Esophagus muscularis mucosa (tissue), 4 donors: ENCODE measurements around the gene TMPRSS15. TPM values are rescaled to one million over a fixed set of nuclear protein-coding genes. Genes with fewer than 3 reads are reported as not detected.
"Not testable (repeated sequence)": the region's sequence is repeated elsewhere in the genome, so short reads cannot be mapped to it uniquely, and the experiment has no call there.

Experiments
- DNase-seq: peaks from one replicate; pipeline ENCODE4 v3.0.0-alpha.2; 2017; ENCODE audit errors: extremely low spot score
- H3K27ac ChIP-seq, 4 donors: fragments of 200-600 bp; sonication (generic); replicated peaks in 1 of 4; 1 replicate in 3 of 4; 2 replicates in 1 of 4; pipeline ENCODE4 v1.5.1; 2016 to 2019; ENCODE audit warnings: mild to moderate bottlenecking in 1 of 4
- H3K27me3 ChIP-seq, 4 donors: fragments of 200-600 bp; sonication (generic); one replicate each; pipeline versions ENCODE4 v1.5.1 to v1.6.0; 2016 to 2019
- H3K36me3 ChIP-seq, 4 donors: fragments of 200-600 bp; sonication (generic); one replicate each; pipeline ENCODE4 v1.5.1; 2016 to 2019
- H3K4me1 ChIP-seq, 4 donors: fragments of 200-600 bp; sonication (generic); one replicate each; pipeline ENCODE4 v1.5.1; 2016 to 2019
- H3K4me3 ChIP-seq, 4 donors: fragments of 200-600 bp; sonication (generic); 1 replicate in 2 of 4; 2 replicates in 2 of 4; pipeline ENCODE4 v1.5.1; 2016 to 2019; ENCODE audit warnings: mild to moderate bottlenecking in 4 of 4, moderate library complexity in 1 of 4
- H3K9me3 ChIP-seq, 4 donors: fragments of 200-600 bp; sonication (generic); 1 replicate in 3 of 4; 2 replicates in 1 of 4; pipeline ENCODE4 v1.5.1; 2016 to 2019
- CTCF ChIP-seq, 3 experiments: fragments of 200-600 bp in 2 of 3; fragments of 450-650 bp in 1 of 3; sonication (generic) in 2 of 3; IDR thresholded peaks; one replicate each; pipeline ENCODE4 v1.5.1; 2017 to 2019; ENCODE audit warnings: antibody characterized with exemption in 3 of 3, mild to moderate bottlenecking in 2 of 3, moderate library complexity in 1 of 3
- EP300 ChIP-seq: sonication (generic); formaldehyde crosslinking; IDR thresholded peaks from one replicate; pipeline ENCODE4 v1.6.1; 2017; ENCODE audit warnings: antibody characterized with exemption
- POLR2A ChIP-seq: fragments of 450-650 bp; IDR thresholded peaks from one replicate; pipeline ENCODE4 v1.6.1; 2017; ENCODE audit warnings: antibody characterized with exemption, moderate library complexity, mild to moderate bottlenecking, low read depth
- POLR2AphosphoS5 ChIP-seq, 2 donors: sonication (generic); formaldehyde crosslinking; IDR thresholded peaks; one replicate each; pipeline ENCODE4 v1.6.1; 2017; ENCODE audit warnings: antibody characterized with exemption in 2 of 2
- WGBS: methylation state at CpG from one replicate; pipeline ENCODE4 v1.1.5; 2018; 5-methylcytosine and 5-hydroxymethylcytosine counted together
- intact Hi-C: fragments of 100-400 bp; cut with DNase I; formaldehyde crosslinking; loops from one replicate; pipeline ENCODE4 v1.15.1; 2023
- total RNA-seq, 4 donors: library from RNA; depleted of rRNA; stranded (reverse); fragments of >200 nt; gene quantifications; one replicate each; pipeline versions ENCODE4 v1.1.0 to v1.2.1, GENCODE V29; 2016

The TMPRSS15 gene
- total RNA-seq, 4 donors from 2014 or later, result not detected

DNA sequence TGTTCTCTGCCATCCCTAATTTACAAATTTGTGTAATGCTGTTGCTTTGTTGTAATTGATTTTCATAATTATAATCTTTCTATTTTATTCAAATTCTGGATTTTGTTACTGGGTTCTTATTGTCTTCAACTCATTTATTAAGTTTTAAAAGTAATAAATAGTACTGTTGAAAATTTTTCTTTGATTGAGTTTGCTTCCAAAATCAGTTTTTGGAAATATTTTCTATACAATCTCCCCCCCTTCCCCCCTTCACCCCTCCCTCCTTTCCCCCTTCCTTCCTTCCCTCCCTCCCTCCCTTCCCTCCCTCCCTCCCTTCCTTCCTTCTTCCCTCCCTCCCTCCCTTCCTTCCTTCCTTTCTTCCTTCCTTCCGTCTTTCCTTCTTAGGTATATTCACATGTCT, 6.0 kb upstream of the TMPRSS15 start:
- Histone ChIP-seq H3K9me3 (no peaks in the 10 kb centered on the region), H3K27me3 (no peaks in the 10 kb centered on the region), H3K27ac (no peak overlapping the region), H3K36me3 (no peaks in the 10 kb centered on the region), H3K4me1 (no peaks in the 10 kb centered on the region), H3K4me3 (no peak overlapping the region)
- WGBS, result 82% methylated on average over 1 of the region's 1 CpG
- no peak for TF ChIP-seq POLR2A
- no peak for TF ChIP-seq POLR2AphosphoS5 (IDR thresholded peaks at IDR 0.05)
- TF ChIP-seq EP300, result no peak
- no peak for TF ChIP-seq CTCF (IDR thresholded peaks at IDR 0.05)
- DNase-seq, result no peak
- intact Hi-C loops, result no loop called here

- Histone ChIP-seq H3K9me3 (peaks cover 0 to 4% (median 0%) of the 10 kb centered on the region in 4 donors), H3K36me3 (no peaks in the 10 kb centered on the region), H3K4me1 (no peaks in the 10 kb centered on the region), H3K4me3 (no peak overlapping the region), H3K27ac (no peak overlapping the region), H3K27me3 (no peaks in the 10 kb centered on the region)
- TF ChIP-seq CTCF (IDR thresholded peaks at IDR 0.05), result no peak
- TF ChIP-seq EP300, result no peak
- no peak for TF ChIP-seq POLR2A
- TF ChIP-seq POLR2AphosphoS5 (IDR thresholded peaks at IDR 0.05), result no peak
- 72% methylated on average over 5 of the region's 5 CpGs for WGBS
- intact Hi-C loops, result no loop called here
- no peak for DNase-seq
Observed at GRCh38 chr21:18398843-18399242, 4.7 kb downstream of the TMPRSS15 start.

- Histone ChIP-seq H3K36me3 (no peaks in the 10 kb centered on the region), H3K9me3 (no peaks in the 10 kb centered on the region), H3K4me1 (no peaks in the 10 kb centered on the region), H3K4me3 (no peak overlapping the region), H3K27ac (no peak overlapping the region), H3K27me3 (no peaks in the 10 kb centered on the region)
- WGBS, result 14% methylated on average over 2 of the region's 2 CpGs
- TF ChIP-seq CTCF (IDR thresholded peaks at IDR 0.05) (no peak), POLR2AphosphoS5 (IDR thresholded peaks at IDR 0.05) (no peak)
- no peak for DNase-seq
- intact Hi-C loops, result no loop called here
Observed at GRCh38 chr21:18387994-18388393, 15.6 kb downstream of the TMPRSS15 start.

DNA sequence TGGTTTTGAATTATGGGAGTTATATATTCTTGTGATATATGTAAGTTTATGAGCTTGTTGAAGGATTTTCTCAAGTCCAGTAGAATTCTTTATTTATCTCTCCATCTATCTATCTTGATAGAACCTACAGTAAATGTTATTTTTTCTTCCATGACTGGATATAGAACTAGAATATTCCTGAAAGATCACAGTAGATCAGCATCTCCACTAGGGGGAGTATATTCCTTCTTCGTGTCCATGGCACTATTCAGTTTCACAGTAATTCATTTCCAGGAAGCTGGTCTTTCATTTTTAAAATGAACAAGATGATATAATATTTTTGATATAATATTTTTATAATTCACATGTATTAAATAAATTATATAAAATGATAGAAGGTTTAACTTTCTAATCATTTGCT, 18.8 kb downstream of the TMPRSS15 start:
- Histone ChIP-seq H3K36me3 (no peaks in the 10 kb centered on the region), H3K9me3 (no peaks in the 10 kb centered on the region), H3K27ac (no peak overlapping the region), H3K27me3 (no peaks in the 10 kb centered on the region), H3K4me1 (no peaks in the 10 kb centered on the region), H3K4me3 (no peak overlapping the region)
- no peak for DNase-seq
- intact Hi-C loops, result no loop called here
- TF ChIP-seq EP300 (no peak), POLR2AphosphoS5 (IDR thresholded peaks at IDR 0.05) (no peak), POLR2A (no peak), CTCF (IDR thresholded peaks at IDR 0.05) (peak in 1 of 3 experiments; percentile 31)
- WGBS, result 25% methylated on average over 1 of the region's 1 CpG

DNA sequence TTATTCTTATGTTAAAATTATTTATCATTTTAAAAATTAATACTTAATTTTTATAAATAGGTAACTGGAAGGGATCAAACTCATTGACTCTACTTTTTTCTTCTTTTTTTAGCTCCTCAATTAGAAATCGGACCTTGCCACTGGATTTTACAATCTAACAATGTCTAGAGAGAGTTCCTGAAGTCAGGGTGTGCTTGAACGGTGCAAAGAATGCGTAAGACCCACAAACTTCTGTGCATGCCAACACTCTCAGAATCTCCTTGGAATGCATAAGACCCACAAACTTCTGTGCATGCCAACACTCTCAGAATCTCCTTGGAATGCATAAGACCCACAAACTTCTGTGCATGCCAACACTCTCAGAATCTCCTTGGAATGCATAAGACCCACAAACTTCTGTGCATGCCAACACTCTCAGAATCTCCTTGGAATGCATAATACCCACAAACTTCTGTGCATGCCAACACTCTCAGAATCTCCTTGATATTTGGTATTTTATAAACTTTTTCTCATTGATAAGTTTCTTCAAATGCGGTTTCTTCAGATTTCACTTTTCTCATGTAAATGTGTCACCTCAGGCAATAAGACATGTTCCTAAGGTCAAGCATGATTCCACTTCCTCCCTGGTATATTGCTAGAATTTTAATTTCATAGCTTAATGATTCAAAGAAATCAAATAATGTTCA, 20.5 kb downstream of the TMPRSS15 start:
- DNase-seq, H3K9me3 ChIP-seq, H3K27me3 ChIP-seq, intact Hi-C loops, H3K4me1 ChIP-seq, H3K27ac ChIP-seq, H3K4me3 ChIP-seq, H3K36me3 ChIP-seq: not testable (repeated sequence)
- 78% methylated on average over 4 of the region's 4 CpGs for WGBS
